ENCODE data around the gene UACA.

- TF ChIP-seq CTCF (IDR thresholded peaks at IDR 0.05; ENCODE audit: insufficient read depth, low read length) (no peak), REST (IDR thresholded peaks at IDR 0.05; ENCODE audit: insufficient replicate concordance, low read depth) (no peak), SPI1 (IDR thresholded peaks at IDR 0.05; ENCODE audit: borderline replicate concordance, low read depth) (no peak)
Measured at GRCh38 chr15:70750203-70750869, 13.0 kb downstream of the UACA start.
